Endothelial cell of umbilical vein (primary cell): ENCODE results near the gene ATP5MC2.

Experiments used
- CTCF ChIP-seq, 2 donors: IDR thresholded peaks; 1 replicate in 1 of 2; 2 replicates in 1 of 2; pipeline ENCODE4 v1.5.1; 2011; ENCODE audit warnings: low read length in 2 of 2, mild to moderate bottlenecking in 2 of 2, moderate library complexity in 2 of 2, control low read depth in 1 of 2, inconsistent platforms in 1 of 2, low read depth in 1 of 2; ENCODE audit not compliant: insufficient read depth in 1 of 2; ENCODE audit errors: extremely low read depth in 1 of 2
- MAX ChIP-seq: IDR thresholded peaks from 2 replicates; pipeline ENCODE4 v1.6.1; 2011; ENCODE audit not compliant: insufficient read depth, insufficient read length
- POLR2AphosphoS5 ChIP-seq: IDR thresholded peaks from 2 replicates; pipeline ENCODE4 v1.6.1; 2012; ENCODE audit warnings: low read depth, mild to moderate bottlenecking, control low read depth, low read length, moderate library complexity; ENCODE audit not compliant: insufficient read depth

DNA sequence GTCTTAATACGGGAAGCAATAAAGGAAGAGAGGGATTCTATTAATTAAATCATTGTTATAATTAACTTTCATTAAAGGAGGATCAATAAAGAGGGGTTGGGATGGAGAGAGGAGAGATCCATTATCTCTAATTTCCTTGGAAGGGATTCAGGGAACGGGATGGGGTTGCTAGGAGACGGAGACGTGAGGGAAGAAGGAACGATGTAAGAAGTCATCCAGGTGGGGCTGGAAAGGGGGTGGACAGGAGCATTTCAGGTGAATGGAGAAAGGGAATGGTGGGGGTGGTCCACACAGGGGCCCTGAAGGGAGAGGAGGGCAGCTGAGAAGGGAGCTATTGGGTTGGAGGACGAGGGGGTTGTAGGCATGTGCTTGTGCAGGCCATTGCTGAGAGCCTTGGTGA, 34.2 kb upstream of the ATP5MC2 start:
- TF ChIP-seq POLR2AphosphoS5 (no peak), CTCF (IDR thresholded peaks at IDR 0.05; ENCODE audit: extremely low read depth in 1 of 2, insufficient read depth in 1 of 2, low read depth in 1 of 2, low read length in 2 of 2) (no peak), MAX (no peak)
